ENCODE data around the gene AFTPH.

The AFTPH gene

DNA sequence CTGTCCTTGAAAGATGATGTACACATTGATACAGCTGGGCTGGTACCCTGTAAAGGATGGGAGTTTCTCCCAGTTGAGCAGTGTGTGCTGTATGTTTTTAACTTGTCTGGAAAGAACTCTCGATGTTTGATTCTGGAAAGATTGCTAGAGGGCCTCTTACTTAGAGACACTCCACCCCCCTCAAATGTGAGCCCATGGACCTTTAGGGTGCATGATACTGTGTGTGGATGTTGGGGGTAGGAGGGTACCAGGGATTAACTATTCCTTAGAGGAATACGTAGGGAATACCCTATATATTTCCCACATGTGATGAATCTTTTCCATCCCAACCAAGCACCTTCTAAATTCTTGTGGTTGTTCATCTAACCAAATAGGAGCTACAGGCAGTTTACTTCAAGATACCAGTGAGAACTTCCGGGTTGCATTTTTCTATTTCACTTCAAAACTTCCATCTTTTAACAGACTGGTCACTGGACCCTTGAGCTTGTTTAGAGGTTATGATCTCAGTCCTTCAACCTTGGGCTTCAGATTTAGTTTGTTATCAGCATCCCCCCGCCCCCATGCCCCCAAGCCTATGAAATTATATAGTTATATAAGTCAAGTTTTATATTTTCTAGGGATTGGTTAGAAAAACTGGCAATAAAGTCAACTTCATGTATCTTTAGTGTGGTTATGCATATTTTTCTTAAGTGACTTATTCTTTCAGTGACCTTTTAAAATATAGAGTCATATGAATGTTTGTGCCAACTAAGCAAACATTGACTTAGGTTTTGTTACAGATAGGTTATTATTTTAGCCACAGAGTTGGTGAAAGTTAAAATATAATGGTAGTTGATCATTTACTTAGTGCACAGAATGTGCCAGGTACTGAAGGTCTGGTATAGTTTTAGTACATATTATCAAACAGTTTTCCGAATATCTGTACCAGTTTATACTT lies 18.2 kb downstream of the AFTPH start:
- no peak for DNase-seq

DNA sequence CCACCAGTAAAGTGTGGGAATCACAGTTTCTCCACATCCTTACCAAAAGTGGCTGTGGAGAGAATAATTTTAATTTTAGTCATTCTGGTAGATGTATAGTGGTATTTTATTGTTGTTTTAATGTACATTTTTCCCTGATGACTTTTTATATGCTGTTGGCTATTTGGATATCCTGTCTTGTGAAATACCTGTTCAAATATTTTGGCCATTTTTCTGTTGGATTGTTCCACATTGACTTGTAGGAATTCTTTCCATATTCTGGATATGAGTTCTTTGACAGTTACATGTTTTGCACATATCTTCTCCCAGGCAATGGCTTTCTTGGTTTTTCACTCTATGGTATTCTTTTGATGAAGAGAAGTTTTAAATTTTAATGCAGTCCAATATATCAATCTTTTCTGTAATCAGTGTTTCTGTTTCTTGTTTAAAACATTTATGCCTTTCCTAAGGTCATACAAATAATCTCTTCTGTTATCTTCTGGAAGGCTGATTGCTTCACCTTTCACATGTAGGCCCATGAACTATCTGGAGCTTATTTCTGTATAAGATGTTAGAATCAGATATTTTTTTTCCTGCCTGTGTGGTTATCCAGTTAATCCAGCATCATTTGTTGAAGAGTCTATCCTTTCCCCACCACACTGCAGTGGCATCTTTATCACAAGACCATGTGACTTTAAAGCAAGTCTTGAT lies 19.0 kb downstream of the AFTPH start:
- no peak for DNase-seq

DNA sequence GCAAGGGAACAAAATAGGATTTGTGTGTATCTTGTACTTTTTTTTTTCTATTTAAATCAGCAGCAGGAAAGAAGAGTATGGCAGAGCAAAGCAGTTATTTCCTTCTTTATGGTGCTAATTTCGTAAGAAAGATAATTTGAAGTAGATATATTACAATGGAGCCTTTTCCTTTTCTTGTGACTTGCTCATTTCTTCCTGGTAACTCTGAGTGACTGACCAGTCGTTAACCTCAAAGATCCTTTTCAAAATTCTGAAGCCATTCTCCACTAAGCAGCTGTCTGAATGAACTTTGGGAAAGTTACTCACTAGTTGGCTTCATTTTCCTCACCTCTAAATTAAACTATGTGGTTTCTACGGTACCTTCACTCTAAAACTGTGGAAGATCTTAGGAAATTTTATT lies 24.6 kb downstream of the AFTPH start:
- no peak for DNase-seq

DNA sequence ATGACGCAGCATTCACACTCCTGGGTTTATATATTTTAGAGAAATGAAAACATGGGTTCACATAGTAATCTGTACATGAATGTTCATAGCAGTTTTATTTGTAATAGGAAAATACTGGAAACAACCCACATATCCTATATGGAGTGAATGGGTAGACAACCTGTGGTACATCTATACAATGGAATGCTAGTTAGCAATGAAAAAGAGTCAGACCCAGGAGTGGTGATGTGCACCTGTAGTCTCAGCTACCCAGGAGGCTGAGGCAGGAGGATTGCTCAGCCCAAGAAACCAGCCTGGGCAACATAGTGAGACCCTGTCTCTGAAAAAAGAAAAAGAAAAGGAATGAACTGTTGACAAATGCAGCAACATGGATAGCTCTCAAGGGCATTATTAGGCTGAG lies 25.9 kb downstream of the AFTPH start:
- no peak for DNase-seq

DNA sequence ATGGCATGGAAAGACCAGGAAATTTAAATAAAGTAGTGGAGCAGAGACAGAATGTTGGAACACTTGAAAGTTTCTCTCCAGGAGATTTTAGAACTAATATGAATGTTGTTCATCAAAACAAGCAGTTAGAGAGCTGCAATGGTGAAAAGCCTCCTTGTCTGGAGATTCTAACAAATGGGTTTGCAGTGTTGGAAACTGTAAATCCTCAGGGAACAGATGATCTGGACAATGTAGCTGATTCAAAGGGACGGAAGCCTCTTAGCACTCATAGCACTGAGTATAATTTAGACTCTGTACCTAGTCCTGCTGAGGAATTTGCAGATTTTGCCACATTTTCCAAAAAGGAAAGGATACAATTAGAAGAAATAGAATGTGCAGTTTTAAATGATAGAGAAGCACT lies 27.7 kb downstream of the AFTPH start:
- DNase-seq = no peak

DNA sequence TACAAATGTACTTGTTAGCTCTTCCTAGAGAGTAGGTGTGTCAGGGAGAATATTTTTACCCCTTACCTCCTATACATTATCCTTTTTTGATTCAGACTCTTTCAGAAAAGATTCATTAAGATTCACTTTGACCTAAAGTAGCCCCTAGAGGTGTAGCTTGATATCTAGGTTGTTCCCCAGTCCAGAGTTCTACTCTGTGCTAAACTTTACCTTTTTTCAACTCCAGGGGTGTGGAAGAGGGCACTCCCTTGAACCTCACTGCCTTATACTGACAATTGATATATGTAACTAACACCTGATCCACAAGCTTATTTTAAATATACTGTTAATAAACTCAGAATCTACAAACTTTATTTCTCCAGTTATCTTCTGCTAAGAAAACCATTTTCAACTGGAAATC lies 30.0 kb downstream of the AFTPH start:
- no peak for DNase-seq

DNA sequence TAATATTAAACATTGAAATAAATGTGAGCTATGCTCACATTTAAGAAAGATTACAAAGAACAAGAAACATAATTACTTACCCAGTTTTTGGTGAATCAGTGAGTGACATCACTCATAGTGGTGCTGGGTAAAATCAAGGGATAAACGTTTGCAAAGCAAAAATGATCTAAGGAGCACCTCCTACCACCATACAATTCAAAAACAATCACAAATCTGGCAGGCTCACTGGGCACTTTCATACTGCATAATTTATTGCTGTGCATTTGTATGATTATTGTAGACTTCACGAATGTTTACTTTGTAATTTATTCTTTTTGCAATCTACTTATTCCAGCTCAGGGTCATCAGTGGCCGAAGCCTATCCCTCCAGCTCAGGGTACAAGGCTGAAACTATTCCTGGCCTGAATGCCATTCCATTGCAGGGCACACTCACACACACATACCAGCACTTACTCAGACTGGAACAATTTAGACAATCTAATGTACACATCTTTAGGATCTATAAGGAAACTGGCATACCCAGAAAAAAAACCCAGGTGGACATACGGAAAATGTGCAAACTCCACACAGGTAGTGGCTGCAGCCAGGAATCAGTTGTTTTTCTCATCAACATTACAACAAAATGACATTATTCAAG lies 34.4 kb downstream of the AFTPH start:
- DNase-seq = no peak

DNA sequence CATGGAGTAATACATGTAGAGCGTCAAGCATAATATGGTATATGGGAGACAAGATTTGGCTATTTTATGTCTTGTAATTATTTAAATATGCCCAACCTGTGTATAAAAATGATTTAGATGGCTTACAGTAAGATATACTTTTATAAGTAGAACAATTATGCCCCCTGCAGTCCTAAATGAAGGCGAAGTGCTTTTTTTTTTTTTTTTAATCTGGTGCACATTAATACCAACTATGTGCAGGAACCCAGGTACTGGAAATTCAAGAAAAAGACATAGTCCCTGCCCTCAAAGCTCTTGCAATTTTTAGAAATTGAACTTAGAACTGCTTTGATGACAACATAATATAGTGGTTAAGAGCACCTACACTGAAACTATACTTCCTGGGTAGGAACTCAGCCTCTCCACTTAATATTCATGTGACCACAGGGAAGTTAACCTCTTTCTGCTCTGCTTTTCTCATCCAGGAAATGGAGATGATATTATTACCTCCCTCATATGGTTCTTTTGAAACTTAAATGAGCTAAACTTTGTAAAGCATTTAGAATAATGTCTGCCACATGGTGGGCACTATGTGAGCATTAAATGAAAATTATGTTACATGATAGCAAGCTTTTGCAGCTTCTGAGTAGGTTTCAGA lies 38.1 kb downstream of the AFTPH start:
- no peak for DNase-seq

DNA sequence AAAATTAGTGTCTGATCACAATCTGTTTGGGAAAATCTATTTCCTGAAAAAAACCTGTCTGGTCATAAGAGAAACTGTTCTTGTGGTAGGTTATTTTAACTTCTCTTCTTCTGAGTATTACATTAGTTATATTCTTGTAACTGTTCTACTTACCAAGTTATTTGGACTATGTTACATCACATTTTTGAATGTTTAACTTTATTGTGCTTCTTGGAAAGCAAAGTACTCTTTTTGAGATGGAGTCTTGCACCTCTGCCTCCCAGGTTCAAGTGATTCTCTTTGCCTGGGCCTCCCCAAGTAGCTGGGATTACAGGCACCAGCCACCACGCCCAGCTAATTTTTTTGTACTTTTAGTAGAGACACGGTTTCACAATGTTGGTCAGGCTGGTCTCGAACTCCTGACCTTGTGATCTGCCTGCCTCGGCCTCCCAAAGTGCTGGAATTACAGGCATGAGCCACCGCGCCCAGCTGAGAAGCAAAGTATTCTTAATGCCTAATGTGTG lies 39.4 kb downstream of the AFTPH start:
- DNase-seq = no peak

DNA sequence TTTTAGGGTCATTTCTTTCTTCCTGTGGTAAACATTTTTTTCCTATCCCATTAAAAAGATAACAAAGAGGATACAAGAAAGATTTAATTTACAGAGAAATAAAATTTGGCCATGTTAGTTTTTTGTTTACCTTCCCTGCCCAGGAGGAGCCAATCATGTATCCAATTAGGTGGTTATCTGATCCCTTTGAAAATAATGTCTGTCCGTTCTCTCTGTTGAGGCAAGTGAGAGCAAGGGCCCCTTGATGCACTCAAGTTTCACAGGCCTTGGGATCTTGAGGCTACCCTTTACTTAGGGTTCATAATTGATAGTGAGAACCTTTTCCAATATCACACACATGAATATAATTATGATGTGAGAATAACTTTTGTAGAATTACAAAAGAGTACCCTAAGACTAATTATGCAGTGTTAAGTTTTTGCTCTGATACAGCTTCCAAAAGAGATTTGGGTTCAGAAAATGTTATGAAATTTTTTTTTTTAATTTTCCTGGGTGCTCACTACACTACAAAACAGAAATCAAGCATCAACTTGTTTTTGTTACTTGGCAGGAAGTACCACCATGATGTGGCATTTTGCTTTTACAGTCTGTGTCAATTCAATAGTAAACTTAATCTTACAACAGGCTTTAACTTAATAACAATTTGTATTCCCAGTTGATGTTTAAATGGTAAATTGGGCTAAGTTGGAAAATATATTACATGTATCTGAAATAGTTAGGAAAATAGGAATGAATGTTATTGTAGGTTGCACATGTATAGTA lies 42.0 kb downstream of the AFTPH start:
- no peak for DNase-seq

DNA sequence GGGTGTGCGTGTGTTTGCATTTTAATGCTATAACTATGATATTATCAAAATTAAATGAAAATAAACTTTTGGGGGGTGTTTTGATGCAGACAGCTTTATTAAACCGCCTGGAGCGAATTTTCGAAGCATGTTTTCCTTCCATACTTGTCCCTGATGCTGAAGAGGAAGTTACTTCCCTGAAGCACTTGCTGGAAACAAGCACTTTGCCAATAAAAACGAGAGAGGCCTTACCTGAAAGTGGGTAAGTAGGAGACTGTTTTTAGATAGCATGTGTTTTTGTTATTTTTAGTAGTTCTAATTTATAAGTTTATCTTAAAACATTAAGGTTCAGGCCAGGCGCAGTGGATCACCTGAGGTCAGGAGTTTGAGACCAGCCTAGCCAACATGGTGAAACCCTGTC lies 43.3 kb downstream of the AFTPH start:
- no peak for DNase-seq

DNA sequence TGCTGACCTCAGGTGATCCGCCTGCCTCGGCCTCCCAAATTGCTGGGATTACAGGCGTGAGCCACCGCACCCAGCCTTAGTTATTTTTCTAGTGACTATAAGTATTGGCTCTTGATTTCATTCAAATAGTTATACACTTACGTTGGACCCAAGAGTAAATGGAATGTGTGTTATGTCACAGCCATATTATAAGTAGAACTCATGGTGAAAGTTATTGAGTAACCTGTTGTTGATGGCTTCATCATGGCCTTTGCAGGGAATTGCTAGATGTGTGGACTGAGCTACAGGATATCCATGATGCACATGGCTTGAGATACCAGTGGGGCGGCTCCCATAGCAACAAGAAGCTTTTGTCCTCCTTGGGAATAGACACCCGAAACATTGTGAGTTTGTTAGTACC lies 44.7 kb downstream of the AFTPH start:
- no peak for DNase-seq

DNA sequence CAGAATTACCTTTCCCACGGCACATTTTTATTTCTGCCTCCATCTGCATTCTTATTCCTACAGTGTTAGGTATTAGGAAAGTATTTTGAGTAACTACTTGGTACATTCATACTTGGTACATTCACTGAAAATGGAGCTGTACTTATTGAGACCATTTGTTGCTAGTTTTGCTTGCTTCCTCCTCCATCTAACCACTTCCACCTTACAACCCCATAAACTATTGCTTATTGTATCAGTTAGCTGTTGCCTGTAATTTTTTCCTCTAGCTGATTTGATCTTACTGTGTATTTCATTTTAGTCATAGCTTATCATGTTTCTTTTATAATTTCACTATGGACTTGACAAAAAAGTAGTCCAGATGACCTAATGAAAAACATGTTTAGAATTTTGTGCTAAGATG lies 50.7 kb downstream of the AFTPH start:
- DNase-seq = no peak

DNA sequence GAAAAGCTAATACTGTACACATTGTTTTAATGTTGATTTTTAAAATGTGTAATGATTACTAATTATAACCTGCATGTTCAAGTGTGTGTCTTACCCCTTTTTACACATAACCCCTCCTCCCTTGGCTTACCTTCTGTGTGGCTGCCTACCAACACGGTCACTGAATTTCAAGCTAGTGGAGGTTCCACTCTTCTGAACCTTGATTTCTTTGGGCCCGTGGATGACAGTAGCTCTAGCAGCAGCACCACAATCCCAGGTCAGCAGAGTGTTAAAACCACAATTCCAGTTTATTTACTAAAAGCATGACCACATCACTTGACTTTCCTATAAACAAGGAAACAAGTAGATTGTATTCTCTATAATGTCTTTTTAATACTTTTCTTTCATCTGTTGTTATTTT lies 56.9 kb downstream of the AFTPH start:
- DNase-seq = no peak

DNA sequence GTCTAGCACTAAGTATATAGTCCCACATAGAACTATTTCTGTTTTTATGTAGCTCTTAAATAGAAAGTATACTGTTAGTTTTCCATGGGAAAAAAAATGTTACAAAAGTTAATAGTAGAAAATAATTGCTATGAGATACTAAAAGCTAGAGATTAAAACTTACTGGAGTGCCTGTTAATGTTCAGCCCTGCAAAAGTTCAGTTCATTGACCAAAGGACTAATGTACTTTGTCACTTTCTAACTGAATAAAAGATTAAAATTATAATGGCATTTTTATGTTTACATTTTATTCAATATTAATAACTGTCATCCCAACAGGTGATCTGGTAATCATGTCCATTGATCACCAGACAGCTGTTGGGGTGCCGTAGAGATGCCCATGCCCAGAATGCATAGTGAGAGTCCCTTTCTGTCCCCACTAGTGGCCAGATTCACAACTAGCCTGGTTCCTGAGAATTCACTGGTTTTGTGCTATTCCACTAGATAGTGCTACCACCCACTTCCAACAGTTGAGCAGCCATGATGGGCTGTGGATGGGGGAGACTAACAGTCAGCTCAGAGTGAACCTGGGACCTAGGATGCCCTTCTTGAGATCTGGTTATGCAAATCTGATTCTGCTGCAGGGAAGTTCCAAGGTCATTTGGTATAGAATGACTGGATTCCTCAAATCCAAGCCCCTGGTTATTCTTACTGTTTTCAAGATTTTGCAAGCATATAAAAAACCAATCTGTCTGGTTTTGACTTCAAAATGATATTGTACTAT lies 57.8 kb downstream of the AFTPH start:
- no peak for DNase-seq

DNA sequence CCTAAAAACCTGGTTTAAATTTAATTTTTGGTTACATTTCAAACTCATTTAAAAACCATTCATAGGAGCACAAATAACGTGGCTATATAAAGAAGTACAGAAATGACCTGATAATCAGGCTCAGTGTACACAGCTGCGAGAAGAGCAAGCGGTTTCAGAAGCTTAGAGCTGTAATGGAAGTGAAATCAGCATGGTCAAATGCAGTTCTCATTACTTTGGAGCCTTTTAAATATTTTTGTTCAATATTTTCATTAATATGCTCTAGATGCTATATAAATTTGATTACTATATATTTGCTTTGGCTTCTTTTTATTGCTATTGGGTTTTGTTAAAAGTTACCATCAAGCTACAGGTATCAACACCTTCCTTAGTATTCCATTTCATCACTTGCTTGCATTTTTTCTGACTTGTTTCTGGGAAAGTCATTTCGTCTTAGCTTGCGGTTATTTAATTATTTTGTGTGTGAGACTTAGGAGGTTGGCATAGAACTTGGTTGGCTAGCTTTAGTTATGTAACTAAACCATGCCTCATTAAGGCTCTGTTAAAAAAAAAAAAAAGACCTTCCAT lies 58.7 kb downstream of the AFTPH start:
- no peak for DNase-seq

DNA sequence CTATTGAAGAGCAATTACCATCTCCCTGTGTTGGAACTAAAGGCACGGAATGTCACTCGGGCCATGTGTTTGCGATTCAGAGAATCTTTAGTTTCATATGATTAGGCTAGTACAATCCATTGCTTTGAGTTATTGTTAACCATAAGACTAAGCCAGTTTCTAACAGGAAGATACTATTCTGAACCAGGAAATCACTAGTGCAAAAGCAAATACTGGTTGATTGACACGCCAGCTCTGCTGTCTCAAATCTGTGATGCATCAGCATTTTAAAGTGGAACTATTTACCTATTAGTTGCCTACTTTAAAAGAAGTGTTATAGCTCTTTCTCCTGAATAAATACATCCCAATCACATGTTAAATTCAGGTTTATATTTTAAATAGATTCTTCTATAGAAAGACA lies 61.9 kb downstream of the AFTPH start:
- no peak for DNase-seq

DNA sequence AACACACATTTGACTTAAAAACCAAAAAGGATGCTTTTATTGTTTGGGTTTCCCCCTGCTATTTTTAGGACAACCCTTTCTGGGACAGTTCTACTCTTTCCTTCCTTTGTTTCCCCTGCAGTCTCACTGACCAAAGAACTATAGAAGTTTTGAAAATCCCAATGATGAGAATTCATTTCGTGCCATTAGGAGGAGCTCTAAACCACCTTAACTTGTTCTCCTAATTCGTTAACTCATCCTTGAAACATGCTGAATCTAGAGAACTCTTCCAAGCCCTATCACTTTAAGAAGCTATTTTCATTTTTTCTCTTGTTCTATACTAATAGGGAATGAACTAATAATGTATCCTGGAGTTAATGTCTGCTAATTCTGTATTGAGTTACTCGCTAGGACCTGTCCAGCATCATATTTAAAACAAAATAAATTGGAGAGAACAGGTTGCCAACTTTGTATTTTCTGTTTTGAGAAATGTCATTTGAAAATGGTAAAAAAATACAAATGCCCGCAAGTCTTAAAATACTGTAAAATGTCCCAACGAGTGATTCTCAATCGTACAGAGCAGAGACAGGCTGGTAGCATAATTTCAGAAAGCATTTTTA lies 62.9 kb downstream of the AFTPH start:
- peak; percentile 11 for DNase-seq

DNA sequence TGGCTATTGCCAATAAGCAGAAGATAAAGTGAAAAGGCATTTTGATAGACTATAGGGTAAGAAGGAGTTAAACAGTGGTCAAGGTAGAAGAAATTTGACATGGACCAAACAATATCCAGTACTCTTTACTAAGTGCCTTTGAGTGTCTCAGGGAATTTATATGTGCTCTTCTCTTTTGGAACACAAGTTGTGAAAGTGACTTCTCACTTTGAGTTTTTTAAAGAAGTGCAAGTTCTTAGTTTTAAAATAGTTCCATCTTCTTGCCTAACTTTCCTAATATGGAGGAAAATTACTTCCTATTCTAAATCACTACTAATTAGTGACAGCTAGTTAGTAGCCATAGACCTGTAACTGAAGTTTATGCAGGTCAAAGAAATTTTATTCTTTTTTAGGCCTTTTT lies 63.4 kb downstream of the AFTPH start:
- DNase-seq = no peak

DNA sequence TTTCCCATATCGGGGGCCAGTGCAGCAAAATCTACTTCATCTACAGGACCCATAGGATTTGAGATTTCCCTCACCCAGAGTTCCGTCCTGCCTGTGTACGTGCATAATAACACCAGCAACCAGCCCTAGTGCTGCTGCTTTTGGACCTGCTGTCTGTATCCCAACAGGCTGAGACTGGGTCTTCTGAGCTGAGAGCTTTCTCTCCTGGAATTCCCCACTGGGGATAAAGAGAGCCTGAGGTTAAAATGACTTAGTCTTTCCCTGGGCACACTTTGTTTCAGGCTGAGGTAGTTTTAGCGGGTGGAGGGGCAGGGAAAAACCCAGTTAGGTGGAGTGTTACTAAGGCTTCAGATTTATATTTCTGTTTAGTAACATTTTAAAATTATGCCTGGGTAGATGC lies 67.1 kb downstream of the AFTPH start:
- DNase-seq = no peak
